ENCODE measurements around the gene VPS26B. TPM values are rescaled to one million over a fixed set of nuclear protein-coding genes. Genes with fewer than 3 reads are reported as not detected.
A peak's percentile ranks its signal among the peaks of the same experiment; 100 is the strongest.

VPS26B gene
- total RNA-seq, 4 donors from 2014 or later: 33.8 to 74.0 (median 64.0) TPM

GRCh38 chr11:134215836-134216235, 8.6 kb upstream of the VPS26B start:
- TF ChIP-seq POLR2A (IDR thresholded peaks at IDR 0.05): no peak
- TF ChIP-seq, protein P1, sequence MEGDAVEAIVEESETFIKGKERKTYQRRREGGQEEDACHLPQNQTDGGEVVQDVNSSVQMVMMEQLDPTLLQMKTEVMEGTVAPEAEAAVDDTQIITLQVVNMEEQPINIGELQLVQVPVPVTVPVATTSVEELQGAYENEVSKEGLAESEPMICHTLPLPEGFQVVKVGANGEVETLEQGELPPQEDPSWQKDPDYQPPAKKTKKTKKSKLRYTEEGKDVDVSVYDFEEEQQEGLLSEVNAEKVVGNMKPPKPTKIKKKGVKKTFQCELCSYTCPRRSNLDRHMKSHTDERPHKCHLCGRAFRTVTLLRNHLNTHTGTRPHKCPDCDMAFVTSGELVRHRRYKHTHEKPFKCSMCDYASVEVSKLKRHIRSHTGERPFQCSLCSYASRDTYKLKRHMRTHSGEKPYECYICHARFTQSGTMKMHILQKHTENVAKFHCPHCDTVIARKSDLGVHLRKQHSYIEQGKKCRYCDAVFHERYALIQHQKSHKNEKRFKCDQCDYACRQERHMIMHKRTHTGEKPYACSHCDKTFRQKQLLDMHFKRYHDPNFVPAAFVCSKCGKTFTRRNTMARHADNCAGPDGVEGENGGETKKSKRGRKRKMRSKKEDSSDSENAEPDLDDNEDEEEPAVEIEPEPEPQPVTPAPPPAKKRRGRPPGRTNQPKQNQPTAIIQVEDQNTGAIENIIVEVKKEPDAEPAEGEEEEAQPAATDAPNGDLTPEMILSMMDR (IDR thresholded peaks at IDR 0.05): no peak
- no peak overlapping the region for H3K27ac ChIP-seq
- no peaks in the 10 kb centered on the region for H3K9me3 ChIP-seq
- H3K4me3 ChIP-seq: no peak overlapping the region
- DNase-seq: no peak
- no peaks in the 10 kb centered on the region for H3K4me1 ChIP-seq
- peaks cover 0 to 24% (median 0%) of the 10 kb centered on the region in 3 donors for H3K36me3 ChIP-seq
- H3K27me3 ChIP-seq: no peaks in the 10 kb centered on the region

DNA sequence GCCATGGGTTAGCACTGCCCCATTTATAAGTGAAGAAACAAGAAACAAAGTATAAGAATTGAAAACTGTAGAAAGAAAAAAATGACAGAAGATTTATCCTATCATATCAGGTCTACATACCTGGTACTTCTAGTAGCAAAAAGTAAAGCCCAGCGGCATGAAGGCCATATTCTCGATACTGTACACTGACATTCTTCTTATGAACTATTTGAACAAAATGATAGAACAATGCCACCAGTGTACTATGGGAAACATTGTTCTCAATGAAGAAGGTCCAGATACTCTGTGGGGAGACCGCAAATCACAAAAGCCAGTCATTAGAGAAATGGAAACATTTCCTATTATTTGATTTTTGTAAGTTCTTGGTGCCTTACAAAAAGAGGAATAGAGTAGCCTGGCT, 7.7 kb upstream of the VPS26B start:
- H3K4me1 ChIP-seq: no peaks in the 10 kb centered on the region
- peaks cover 0 to 24% (median 0%) of the 10 kb centered on the region in 3 donors for H3K36me3 ChIP-seq
- H3K9me3 ChIP-seq: no peaks in the 10 kb centered on the region
- H3K27ac ChIP-seq: no peak overlapping the region
- no peak for DNase-seq
- no peak overlapping the region for H3K4me3 ChIP-seq
- TF ChIP-seq POLR2A (IDR thresholded peaks at IDR 0.05): no peak
- TF ChIP-seq, protein P1 (IDR thresholded peaks at IDR 0.05): no peak
- H3K27me3 ChIP-seq: no peaks in the 10 kb centered on the region

- DNase-seq: no peak
- TF ChIP-seq POLR2A (IDR thresholded peaks at IDR 0.05): no peak
- TF ChIP-seq, protein P1 (IDR thresholded peaks at IDR 0.05): no peak
- H3K4me1 ChIP-seq: peaks cover 0 to 38% (median 5%) of the 10 kb centered on the region in 4 donors
- no peaks in the 10 kb centered on the region for H3K9me3 ChIP-seq
- H3K36me3 ChIP-seq: peaks cover 0 to 12% (median 0%) of the 10 kb centered on the region in 3 donors
- no peaks in the 10 kb centered on the region for H3K27me3 ChIP-seq
- H3K27ac ChIP-seq: peak overlapping the region in 1 of 4 donors; percentile 93
- H3K4me3 ChIP-seq: peak overlapping the region; percentile 62 to 98 (median 86)
These were observed 1.4 kb upstream of the VPS26B start for GRCh38 chr11:134223121-134223520.

GRCh38 chr11:134224710-134225664, 516 bp downstream of the VPS26B start:
- peak; percentile 57 to 67 (median 66) for DNase-seq
- no peaks in the 10 kb centered on the region for H3K36me3 ChIP-seq
- peak overlapping the region; percentile 87 to 93 (median 92) for H3K27ac ChIP-seq
- no peaks in the 10 kb centered on the region for H3K27me3 ChIP-seq
- H3K9me3 ChIP-seq: no peaks in the 10 kb centered on the region
- peaks cover 0 to 47% (median 5%) of the 10 kb centered on the region in 4 donors for H3K4me1 ChIP-seq
- peak overlapping the region; percentile 62 to 98 (median 86) for H3K4me3 ChIP-seq
- no peak for TF ChIP-seq POLR2A (IDR thresholded peaks at IDR 0.05)
- TF ChIP-seq, protein P1 (IDR thresholded peaks at IDR 0.05): no peak

DNA sequence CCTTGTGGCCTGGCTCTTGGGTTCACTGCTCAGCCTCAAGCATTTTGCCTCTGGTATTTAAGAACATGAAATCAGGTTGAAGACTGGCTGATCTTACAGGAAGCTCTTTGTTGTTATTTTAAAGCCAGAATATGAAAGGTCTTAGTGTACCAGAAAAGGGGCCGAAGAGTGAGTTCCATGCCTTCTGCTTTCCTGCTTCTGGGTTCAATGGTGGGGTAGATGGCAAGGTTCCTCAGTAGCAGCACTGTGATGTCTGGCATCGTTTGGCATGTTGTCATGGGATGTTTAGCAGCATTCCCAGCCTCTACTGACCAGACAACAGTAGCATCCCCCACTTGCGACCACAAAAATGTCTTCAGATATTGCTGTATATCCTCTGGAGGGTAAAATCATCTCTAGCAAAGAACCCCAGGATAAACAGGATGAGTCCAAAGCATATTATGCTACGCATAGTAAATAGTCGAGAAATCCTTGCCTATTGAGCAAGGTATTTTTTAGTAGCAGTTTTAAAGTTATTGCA, 2.4 kb downstream of the VPS26B start:
- Histone ChIP-seq H3K9me3 (no peaks in the 10 kb centered on the region), H3K36me3 (no peaks in the 10 kb centered on the region), H3K4me3 (no peak overlapping the region), H3K27ac (no peak overlapping the region), H3K27me3 (no peaks in the 10 kb centered on the region), H3K4me1 (peaks cover 0 to 47% (median 5%) of the 10 kb centered on the region in 4 donors)
- no peak for DNase-seq
- no peak for TF ChIP-seq POLR2A (IDR thresholded peaks at IDR 0.05)
- TF ChIP-seq, protein P1 (IDR thresholded peaks at IDR 0.05): no peak

All from Peyer's patch (tissue), 4 donors.